Panc1 (cell line): ENCODE data around the gene CELA1. TPM values are rescaled to one million over a fixed set of nuclear protein-coding genes. Genes with fewer than 3 reads are reported as not detected.
"Not testable (repeated sequence)": the region's sequence is repeated elsewhere in the genome, so short reads cannot be mapped to it uniquely, and the experiment has no call there.

Experiments
- ATAC-seq: fragments of 200-7000 bp; cut with Tn5 transposase; 2 replicates; pipeline ENCODE4 v1.9.1; 2020; ENCODE audit warnings: mild to moderate bottlenecking, moderate library complexity
- BruUV-seq: library from RNA; stranded (reverse); fragments of 400-500 nt; replicated peaks from 2 replicates; lab custom pipeline; 2021; lab: Mats Ljungman, UMichigan
- CTCF ChIA-PET: fragments of 300-600 bp; sonication (Branson Sonifier 250); formaldehyde crosslinking; loops from one replicate; lab custom pipeline; 2022; ENCODE audit warnings: antibody characterized with exemption; lab: Charles Lee
- POLR2A ChIA-PET: fragments of 300-600 bp; sonication (Branson Sonifier 250); formaldehyde crosslinking; loops from one replicate; lab custom pipeline; 2022; ENCODE audit warnings: antibody characterized with exemption; lab: Charles Lee
- DNase-seq: peaks from one replicate; pipeline ENCODE4 v3.0.0-alpha.2; 2010; ENCODE audit warnings: low read depth, low spot score
- H3K27ac ChIP-seq: 2 replicates; pipeline ENCODE4 v1.5.1; 2011; ENCODE audit warnings: mild to moderate bottlenecking, low read length, inconsistent platforms
- H3K27me3 ChIP-seq: fragments of 200-500 bp; sonication (Bioruptor generic); 2 replicates; pipeline ENCODE4 v1.6.0; 2014; ENCODE audit warnings: low read length, inconsistent platforms; ENCODE audit not compliant: control insufficient read depth, insufficient read depth
- H3K36me3 ChIP-seq: fragments of 200-500 bp; sonication (Bioruptor generic); 2 replicates; pipeline ENCODE4 v1.5.1; 2014; ENCODE audit warnings: inconsistent platforms, mild to moderate bottlenecking, low read length, moderate library complexity; ENCODE audit not compliant: control insufficient read depth, insufficient read depth
- H3K4me1 ChIP-seq: 2 replicates; pipeline ENCODE4 v1.5.1; 2011; ENCODE audit warnings: inconsistent platforms, mild to moderate bottlenecking, low read length, moderate library complexity; ENCODE audit not compliant: control insufficient read depth, insufficient read depth
- H3K4me3 ChIP-seq, 2 experiments: 2 replicates each; pipeline ENCODE4 v1.5.1; 2011 to 2012; ENCODE audit warnings: low read depth in 2 of 2, low read length in 2 of 2, mild to moderate bottlenecking in 2 of 2, inconsistent platforms in 1 of 2, moderate library complexity in 1 of 2
- H3K9me3 ChIP-seq: fragments of 200-500 bp; sonication (Bioruptor generic); 2 replicates; pipeline ENCODE4 v1.5.1; 2014; ENCODE audit warnings: low read depth, mild to moderate bottlenecking, inconsistent platforms, low read length, moderate library complexity; ENCODE audit not compliant: control insufficient read depth, insufficient read depth
- POLR2AphosphoS5 ChIP-seq: IDR thresholded peaks from 2 replicates; pipeline ENCODE4 v1.6.1; 2012; ENCODE audit warnings: mild to moderate bottlenecking, low read depth, low read length, moderate library complexity
- REST ChIP-seq, 2 experiments: IDR thresholded peaks; 2 replicates each; pipeline ENCODE4 v1.6.1; 2011 to 2012; ENCODE audit warnings: low read depth in 2 of 2, control low read depth in 1 of 2, low read length in 1 of 2, mild to moderate bottlenecking in 1 of 2, moderate library complexity in 1 of 2; ENCODE audit not compliant: insufficient read depth in 1 of 2
- SIN3A ChIP-seq: IDR thresholded peaks from 2 replicates; pipeline ENCODE4 v1.6.1; 2012; ENCODE audit warnings: low read depth, mild to moderate bottlenecking, low read length, moderate library complexity, borderline replicate concordance; ENCODE audit not compliant: insufficient read depth
- TCF7L2 ChIP-seq: IDR thresholded peaks from 2 replicates; pipeline ENCODE4 v1.6.1; 2011; ENCODE audit warnings: mild to moderate bottlenecking, low read depth, low read length, inconsistent platforms
- in situ Hi-C: cut with HindIII; loops from 2 replicates; pipeline ENCODE4 v1.10.0; 2016; ENCODE audit warnings: low sequenced_read_pairs, low pct_unique_long_range_greater_than_20kb
- intact Hi-C: fragments of 100-400 bp; cut with micrococcal nuclease; formaldehyde crosslinking; loops from one replicate; pipeline ENCODE4 v1.10.0; 2022; ENCODE audit not compliant: unreplicated experiment
- total RNA-seq: library from RNA; stranded (reverse); gene quantifications from one replicate; pipeline ENCODE4 v1.2.1, GENCODE V29; 2021; ENCODE audit not compliant: unreplicated experiment
- TF ChIP-seq, protein P1 (sequence below): fragments of 450-650 bp; IDR thresholded peaks from 2 replicates; pipeline ENCODE4 v1.5.1; 2017; ENCODE audit warnings: mild to moderate bottlenecking

CELA1 gene
- total RNA-seq, 1 experiment from 2014 or later = not detected

GRCh38 chr12:51339750-51340149 is 6.7 kb downstream of the CELA1 start:
- Histone ChIP-seq H3K36me3 (no peaks in the 10 kb centered on the region), H3K27ac (no peak overlapping the region), H3K4me3 (no peak overlapping the region), H3K9me3 (no peaks in the 10 kb centered on the region), H3K27me3 (no peaks in the 10 kb centered on the region), H3K4me1 (no peaks in the 10 kb centered on the region)
- TF ChIP-seq TCF7L2 (no peak), POLR2AphosphoS5 (no peak), SIN3A (no peak), REST (IDR thresholded peaks at IDR 0.05; ENCODE audit: insufficient read depth in 1 of 2, low read depth in 2 of 2, low read length in 1 of 2) (no peak)
- TF ChIP-seq, protein P1, sequence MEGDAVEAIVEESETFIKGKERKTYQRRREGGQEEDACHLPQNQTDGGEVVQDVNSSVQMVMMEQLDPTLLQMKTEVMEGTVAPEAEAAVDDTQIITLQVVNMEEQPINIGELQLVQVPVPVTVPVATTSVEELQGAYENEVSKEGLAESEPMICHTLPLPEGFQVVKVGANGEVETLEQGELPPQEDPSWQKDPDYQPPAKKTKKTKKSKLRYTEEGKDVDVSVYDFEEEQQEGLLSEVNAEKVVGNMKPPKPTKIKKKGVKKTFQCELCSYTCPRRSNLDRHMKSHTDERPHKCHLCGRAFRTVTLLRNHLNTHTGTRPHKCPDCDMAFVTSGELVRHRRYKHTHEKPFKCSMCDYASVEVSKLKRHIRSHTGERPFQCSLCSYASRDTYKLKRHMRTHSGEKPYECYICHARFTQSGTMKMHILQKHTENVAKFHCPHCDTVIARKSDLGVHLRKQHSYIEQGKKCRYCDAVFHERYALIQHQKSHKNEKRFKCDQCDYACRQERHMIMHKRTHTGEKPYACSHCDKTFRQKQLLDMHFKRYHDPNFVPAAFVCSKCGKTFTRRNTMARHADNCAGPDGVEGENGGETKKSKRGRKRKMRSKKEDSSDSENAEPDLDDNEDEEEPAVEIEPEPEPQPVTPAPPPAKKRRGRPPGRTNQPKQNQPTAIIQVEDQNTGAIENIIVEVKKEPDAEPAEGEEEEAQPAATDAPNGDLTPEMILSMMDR = no peak
- BruUV-seq = no TSS peak
- CTCF ChIA-PET = no interaction called here
- POLR2A ChIA-PET = no interaction called here
- DNase-seq (no peak), ATAC-seq (no peak)
- in situ Hi-C loops (no loop called here), intact Hi-C loops (loop anchor here (5.0 kb wide), 1 partner anchor 72 kb away; no protein-coding TSS in a partner anchor)

DNA sequence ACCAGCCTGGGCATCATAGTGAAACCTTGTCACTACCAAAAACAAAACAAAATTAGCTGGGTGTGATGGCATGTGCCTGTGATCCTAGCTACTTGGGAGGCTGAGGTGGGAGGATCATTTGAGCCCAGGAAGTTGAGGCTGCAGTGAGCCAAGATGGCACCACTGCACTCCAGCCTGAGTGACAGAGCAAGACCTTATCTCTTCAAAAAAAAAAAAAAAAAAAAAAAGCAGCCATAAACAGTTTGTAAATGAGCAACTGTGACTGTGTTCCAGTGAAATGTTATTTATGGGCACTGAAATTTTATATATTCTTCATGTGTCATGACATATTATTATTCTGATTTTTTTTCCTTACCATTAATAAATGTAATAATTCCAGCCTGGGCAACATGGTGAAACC is 9.1 kb downstream of the CELA1 start:
- CTCF ChIA-PET, DNase-seq, in situ Hi-C loops, BruUV-seq, H3K27ac ChIP-seq, POLR2A ChIA-PET, ATAC-seq, intact Hi-C loops, H3K36me3 ChIP-seq, H3K4me3 ChIP-seq, H3K27me3 ChIP-seq, H3K4me1 ChIP-seq, H3K9me3 ChIP-seq: not testable (repeated sequence)

DNA sequence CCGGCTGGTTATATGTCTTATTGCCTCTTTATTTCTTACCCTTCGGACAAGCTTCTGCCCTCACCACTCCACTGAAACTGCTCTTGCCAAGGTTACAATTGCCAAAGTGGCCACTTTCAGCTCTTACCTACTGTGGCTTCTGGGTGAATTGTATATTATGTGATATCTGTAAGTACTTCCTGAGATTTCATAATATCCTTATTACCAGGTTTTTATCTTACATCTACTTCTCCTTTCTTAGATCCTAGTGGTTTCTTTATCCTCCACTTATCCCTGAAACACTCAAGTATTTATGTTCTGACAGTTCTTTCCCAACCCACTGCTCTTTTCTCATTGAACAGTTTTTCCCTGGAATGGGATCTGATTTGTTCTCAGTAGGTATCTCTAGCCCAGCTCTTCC is 10.5 kb downstream of the CELA1 start:
- intact Hi-C loops (no loop called here), in situ Hi-C loops (no loop called here)
- Histone ChIP-seq H3K27me3 (no peaks in the 10 kb centered on the region), H3K27ac (no peak overlapping the region), H3K9me3 (no peaks in the 10 kb centered on the region), H3K4me3 (no peak overlapping the region), H3K4me1 (no peaks in the 10 kb centered on the region), H3K36me3 (no peaks in the 10 kb centered on the region)
- DNase-seq (no peak), ATAC-seq (no peak)
- ChIA-PET POLR2A (interaction anchor here (0.6 kb wide), 1 partner anchor 74 kb away, joined by 3 read pairs; no protein-coding TSS in a partner anchor), CTCF (interaction anchor here (1.5 kb wide), 1 partner anchor 83 kb away, joined by 5 read pairs; no protein-coding TSS in a partner anchor)
- no peak for TF ChIP-seq POLR2AphosphoS5
- TF ChIP-seq SIN3A = no peak
- no peak for TF ChIP-seq TCF7L2
- no peak for TF ChIP-seq REST (IDR thresholded peaks at IDR 0.05; ENCODE audit: insufficient read depth in 1 of 2, low read depth in 2 of 2, low read length in 1 of 2)
- TF ChIP-seq, protein P1 = no peak
- BruUV-seq = no TSS peak
